ENCODE data around the gene RUFY4.

RUFY4 gene

GRCh38 chr2:218073185-218073584 lies 4.1 kb downstream of the RUFY4 start:
- no peaks in the 10 kb centered on the region for H3K9me3 ChIP-seq (replicated peaks in 1 of 11)
- H3K4me3 ChIP-seq = no peak overlapping the region
- no peak for TF ChIP-seq Cebpa-rat (IDR thresholded peaks at IDR 0.05)
- H4K20me1 ChIP-seq = no peaks in the 10 kb centered on the region
- H3K4me2 ChIP-seq = no peak overlapping the region
- H3K9ac ChIP-seq = no peak overlapping the region
- no peak overlapping the region for H3K27ac ChIP-seq
- H3K27me3 ChIP-seq = no peaks in the 10 kb centered on the region
- peaks cover 0 to 12% (median 7%) of the 10 kb centered on the region in 10 experiments; a peak in 12 of 20 replicates for H3K4me1 ChIP-seq
- H3K36me3 ChIP-seq = no peaks in the 10 kb centered on the region

GRCh38 chr2:218074031-218074430 lies 5.0 kb downstream of the RUFY4 start:
- H3K27me3 ChIP-seq = no peaks in the 10 kb centered on the region
- no peak overlapping the region for H3K27ac ChIP-seq
- no peak for TF ChIP-seq Cebpa-rat (IDR thresholded peaks at IDR 0.05)
- H3K4me2 ChIP-seq = no peak overlapping the region
- no peak overlapping the region for H3K4me3 ChIP-seq
- no peaks in the 10 kb centered on the region for H4K20me1 ChIP-seq
- H3K9me3 ChIP-seq (replicated peaks in 1 of 11) = no peaks in the 10 kb centered on the region
- no peak overlapping the region for H3K9ac ChIP-seq
- no peaks in the 10 kb centered on the region for H3K36me3 ChIP-seq
- H3K4me1 ChIP-seq = peaks cover 0 to 3% (median 0%) of the 10 kb centered on the region in 10 experiments; a peak in 4 of 20 replicates

GRCh38 chr2:218075975-218076811 lies 7.1 kb downstream of the RUFY4 start:
- no peak for TF ChIP-seq Cebpa-rat (IDR thresholded peaks at IDR 0.05)

GRCh38 chr2:218077464-218078216 lies 8.6 kb downstream of the RUFY4 start:
- H3K4me3 ChIP-seq = no peak overlapping the region
- no peak overlapping the region for H3K4me2 ChIP-seq
- no peaks in the 10 kb centered on the region for H3K36me3 ChIP-seq
- H3K27ac ChIP-seq = no peak overlapping the region
- H3K27me3 ChIP-seq = no peaks in the 10 kb centered on the region
- no peaks in the 10 kb centered on the region for H4K20me1 ChIP-seq
- H3K9ac ChIP-seq = no peak overlapping the region
- H3K4me1 ChIP-seq = peaks cover 4 to 27% (median 18%) of the 10 kb centered on the region in 10 experiments; a peak in 17 of 20 replicates
- H3K9me3 ChIP-seq (replicated peaks in 1 of 11) = no peaks in the 10 kb centered on the region
- no peak for TF ChIP-seq Cebpa-rat (IDR thresholded peaks at IDR 0.05)

More at GRCh38 chr2:218075975-218076811, 7.1 kb downstream of the RUFY4 start:
- Histone ChIP-seq H3K9me3 (replicated peaks in 1 of 11) (no peaks in the 10 kb centered on the region), H3K4me2 (no peak overlapping the region; a peak in 1 of 22 replicates), H4K20me1 (no peaks in the 10 kb centered on the region), H3K4me1 (peaks cover under 1 to 15% (median 8%) of the 10 kb centered on the region in 10 experiments; a peak in 14 of 20 replicates), H3K9ac (no peak overlapping the region; a peak in 1 of 22 replicates), H3K27me3 (no peaks in the 10 kb centered on the region), H3K27ac (no peak overlapping the region), H3K36me3 (no peaks in the 10 kb centered on the region), H3K4me3 (no peak overlapping the region)

- H3K36me3 ChIP-seq = no peaks in the 10 kb centered on the region
- H3K9ac ChIP-seq = no peak overlapping the region
- peak overlapping the region in 5 of 11 experiments; percentile 9 to 68 (median 51); a peak in 5 of 22 replicates for H3K4me2 ChIP-seq
- H3K9me3 ChIP-seq (replicated peaks in 1 of 11) = peaks cover 0 to 5% (median 0%) of the 10 kb centered on the region in 11 experiments; a peak in 6 of 22 replicates
- TF ChIP-seq Cebpa-rat (IDR thresholded peaks at IDR 0.05) = no peak
- no peaks in the 10 kb centered on the region for H4K20me1 ChIP-seq
- H3K4me1 ChIP-seq = peaks cover 4 to 27% (median 18%) of the 10 kb centered on the region in 10 experiments; a peak in 17 of 20 replicates
- no peaks in the 10 kb centered on the region for H3K27me3 ChIP-seq
- H3K4me3 ChIP-seq = no peak overlapping the region
- no peak overlapping the region for H3K27ac ChIP-seq
Measured at GRCh38 chr2:218079943-218080913, 11.2 kb downstream of the RUFY4 start.

GRCh38 chr2:218081063-218081462 lies 12.0 kb downstream of the RUFY4 start:
- no peak overlapping the region for H3K9ac ChIP-seq
- peaks cover 4 to 27% (median 18%) of the 10 kb centered on the region in 10 experiments; a peak in 17 of 20 replicates for H3K4me1 ChIP-seq
- no peak overlapping the region; a peak in 2 of 22 replicates for H3K27ac ChIP-seq
- no peak overlapping the region for H3K4me3 ChIP-seq
- no peak for TF ChIP-seq Cebpa-rat (IDR thresholded peaks at IDR 0.05)
- H4K20me1 ChIP-seq = no peaks in the 10 kb centered on the region
- no peaks in the 10 kb centered on the region for H3K36me3 ChIP-seq
- no peaks in the 10 kb centered on the region for H3K27me3 ChIP-seq
- peaks cover 0 to 13% (median 1%) of the 10 kb centered on the region in 11 experiments; a peak in 16 of 22 replicates for H3K9me3 ChIP-seq (replicated peaks in 1 of 11)
- H3K4me2 ChIP-seq = peak overlapping the region in 7 of 11 experiments; percentile 1 to 68 (median 51); a peak in 11 of 22 replicates

GRCh38 chr2:218081695-218082094 lies 12.6 kb downstream of the RUFY4 start:
- Histone ChIP-seq H3K27ac (no peak overlapping the region; a peak in 2 of 22 replicates), H3K27me3 (no peaks in the 10 kb centered on the region), H3K9me3 (replicated peaks in 1 of 11) (peaks cover 5 to 20% (median 8%) of the 10 kb centered on the region in 11 experiments), H3K4me2 (peak overlapping the region in 6 of 11 experiments; percentile 25 to 68 (median 54); a peak in 11 of 22 replicates), H3K9ac (no peak overlapping the region), H3K4me1 (peaks cover 4 to 27% (median 18%) of the 10 kb centered on the region in 10 experiments; a peak in 17 of 20 replicates), H3K4me3 (no peak overlapping the region), H4K20me1 (no peaks in the 10 kb centered on the region), H3K36me3 (no peaks in the 10 kb centered on the region)
- no peak for TF ChIP-seq Cebpa-rat (IDR thresholded peaks at IDR 0.05)

- H3K27ac ChIP-seq = no peak overlapping the region
- peaks cover 4 to 27% (median 18%) of the 10 kb centered on the region in 10 experiments; a peak in 17 of 20 replicates for H3K4me1 ChIP-seq
- H3K9me3 ChIP-seq (replicated peaks in 1 of 11) = peaks cover 10 to 30% (median 16%) of the 10 kb centered on the region in 11 experiments
- no peaks in the 10 kb centered on the region for H3K36me3 ChIP-seq
- no peaks in the 10 kb centered on the region for H4K20me1 ChIP-seq
- H3K4me3 ChIP-seq = no peak overlapping the region
- TF ChIP-seq Cebpa-rat (IDR thresholded peaks at IDR 0.05) = no peak
- H3K27me3 ChIP-seq = no peaks in the 10 kb centered on the region
- H3K9ac ChIP-seq = no peak overlapping the region
- no peak overlapping the region; a peak in 2 of 22 replicates for H3K4me2 ChIP-seq
Measured at GRCh38 chr2:218082586-218083351, 13.7 kb downstream of the RUFY4 start.
